ENCODE results near the gene OR52R1.

OR52R1 gene

GRCh38 chr11:4848908-4849532, 44.8 kb upstream of the OR52R1 start, which contains the start of gene OR51S1:
Gene OR51S1 (minus strand): TSS chr11:4849208. CDS start chr11:4849208, 0 bp downstream.
- TF ChIP-seq, protein P1, sequence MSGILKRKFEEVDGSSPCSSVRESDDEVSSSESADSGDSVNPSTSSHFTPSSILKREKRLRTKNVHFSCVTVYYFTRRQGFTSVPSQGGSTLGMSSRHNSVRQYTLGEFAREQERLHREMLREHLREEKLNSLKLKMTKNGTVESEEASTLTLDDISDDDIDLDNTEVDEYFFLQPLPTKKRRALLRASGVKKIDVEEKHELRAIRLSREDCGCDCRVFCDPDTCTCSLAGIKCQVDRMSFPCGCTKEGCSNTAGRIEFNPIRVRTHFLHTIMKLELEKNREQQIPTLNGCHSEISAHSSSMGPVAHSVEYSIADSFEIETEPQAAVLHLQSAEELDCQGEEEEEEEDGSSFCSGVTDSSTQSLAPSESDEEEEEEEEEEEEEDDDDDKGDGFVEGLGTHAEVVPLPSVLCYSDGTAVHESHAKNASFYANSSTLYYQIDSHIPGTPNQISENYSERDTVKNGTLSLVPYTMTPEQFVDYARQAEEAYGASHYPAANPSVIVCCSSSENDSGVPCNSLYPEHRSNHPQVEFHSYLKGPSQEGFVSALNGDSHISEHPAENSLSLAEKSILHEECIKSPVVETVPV (CRISPR knock-in tag; IDR thresholded peaks at IDR 0.05) = no peak
- no peak for TF ChIP-seq PPARA (CRISPR knock-in tag; IDR thresholded peaks at IDR 0.05; ENCODE audit: borderline replicate concordance)
- TF ChIP-seq TCF4 (CRISPR knock-in tag; IDR thresholded peaks at IDR 0.05; ENCODE audit: borderline replicate concordance) = no peak
- TF ChIP-seq TOX (CRISPR knock-in tag; IDR thresholded peaks at IDR 0.05; ENCODE audit: borderline replicate concordance) = no peak
- no peak for TF ChIP-seq RARB (CRISPR knock-in tag; IDR thresholded peaks at IDR 0.05)
- no peak for TF ChIP-seq ARNTL (CRISPR knock-in tag; IDR thresholded peaks at IDR 0.05; ENCODE audit: borderline replicate concordance, low read depth)
- TF ChIP-seq, protein P2, sequence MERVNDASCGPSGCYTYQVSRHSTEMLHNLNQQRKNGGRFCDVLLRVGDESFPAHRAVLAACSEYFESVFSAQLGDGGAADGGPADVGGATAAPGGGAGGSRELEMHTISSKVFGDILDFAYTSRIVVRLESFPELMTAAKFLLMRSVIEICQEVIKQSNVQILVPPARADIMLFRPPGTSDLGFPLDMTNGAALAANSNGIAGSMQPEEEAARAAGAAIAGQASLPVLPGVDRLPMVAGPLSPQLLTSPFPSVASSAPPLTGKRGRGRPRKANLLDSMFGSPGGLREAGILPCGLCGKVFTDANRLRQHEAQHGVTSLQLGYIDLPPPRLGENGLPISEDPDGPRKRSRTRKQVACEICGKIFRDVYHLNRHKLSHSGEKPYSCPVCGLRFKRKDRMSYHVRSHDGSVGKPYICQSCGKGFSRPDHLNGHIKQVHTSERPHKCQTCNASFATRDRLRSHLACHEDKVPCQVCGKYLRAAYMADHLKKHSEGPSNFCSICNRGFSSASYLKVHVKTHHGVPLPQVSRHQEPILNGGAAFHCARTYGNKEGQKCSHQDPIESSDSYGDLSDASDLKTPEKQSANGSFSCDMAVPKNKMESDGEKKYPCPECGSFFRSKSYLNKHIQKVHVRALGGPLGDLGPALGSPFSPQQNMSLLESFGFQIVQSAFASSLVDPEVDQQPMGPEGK (CRISPR knock-in tag; IDR thresholded peaks at IDR 0.05; ENCODE audit: borderline replicate concordance) = no peak
- TF ChIP-seq, protein P3, sequence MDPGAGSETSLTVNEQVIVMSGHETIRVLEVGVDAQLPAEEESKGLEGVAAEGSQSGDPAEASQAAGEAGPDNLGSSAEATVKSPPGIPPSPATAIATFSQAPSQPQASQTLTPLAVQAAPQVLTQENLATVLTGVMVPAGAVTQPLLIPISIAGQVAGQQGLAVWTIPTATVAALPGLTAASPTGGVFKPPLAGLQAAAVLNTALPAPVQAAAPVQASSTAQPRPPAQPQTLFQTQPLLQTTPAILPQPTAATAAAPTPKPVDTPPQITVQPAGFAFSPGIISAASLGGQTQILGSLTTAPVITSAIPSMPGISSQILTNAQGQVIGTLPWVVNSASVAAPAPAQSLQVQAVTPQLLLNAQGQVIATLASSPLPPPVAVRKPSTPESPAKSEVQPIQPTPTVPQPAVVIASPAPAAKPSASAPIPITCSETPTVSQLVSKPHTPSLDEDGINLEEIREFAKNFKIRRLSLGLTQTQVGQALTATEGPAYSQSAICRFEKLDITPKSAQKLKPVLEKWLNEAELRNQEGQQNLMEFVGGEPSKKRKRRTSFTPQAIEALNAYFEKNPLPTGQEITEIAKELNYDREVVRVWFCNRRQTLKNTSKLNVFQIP (CRISPR knock-in tag; IDR thresholded peaks at IDR 0.05; ENCODE audit: borderline replicate concordance, low read depth) = no peak
- TF ChIP-seq ISL1 (CRISPR knock-in tag; IDR thresholded peaks at IDR 0.05) = no peak
- TF ChIP-seq ZNF565 (CRISPR knock-in tag; conservative IDR thresholded peaks at IDR 0.05; ENCODE audit: low read depth) = no peak
- TF ChIP-seq ZC3H10 (CRISPR knock-in tag; IDR thresholded peaks at IDR 0.05) = no peak
- TF ChIP-seq SNAI2 (CRISPR knock-in tag; IDR thresholded peaks at IDR 0.05) = no peak

GRCh38 chr11:4839851-4840549, 35.8 kb upstream of the OR52R1 start:
- TF ChIP-seq ZFP3 (CRISPR knock-in tag; IDR thresholded peaks at IDR 0.05) (no peak), ZNF70 (CRISPR knock-in tag; IDR thresholded peaks at IDR 0.05) (no peak), ZFP30 (CRISPR knock-in tag; IDR thresholded peaks at IDR 0.05) (no peak), PPARA (CRISPR knock-in tag; IDR thresholded peaks at IDR 0.05; ENCODE audit: borderline replicate concordance) (no peak), SNAI2 (CRISPR knock-in tag; IDR thresholded peaks at IDR 0.05) (no peak), CREB5 (CRISPR knock-in tag; IDR thresholded peaks at IDR 0.05; ENCODE audit: low read depth) (no peak), BACH2 (CRISPR knock-in tag; IDR thresholded peaks at IDR 0.05; ENCODE audit: borderline replicate concordance) (no peak), ISL1 (CRISPR knock-in tag; IDR thresholded peaks at IDR 0.05) (no peak), TSHZ2 (CRISPR knock-in tag; IDR thresholded peaks at IDR 0.05) (no peak), ZNF8 (CRISPR knock-in tag; IDR thresholded peaks at IDR 0.05) (no peak), RARB (CRISPR knock-in tag; IDR thresholded peaks at IDR 0.05) (no peak), ARNTL (CRISPR knock-in tag; IDR thresholded peaks at IDR 0.05; ENCODE audit: borderline replicate concordance, low read depth) (no peak), TCF4 (CRISPR knock-in tag; IDR thresholded peaks at IDR 0.05; ENCODE audit: borderline replicate concordance) (no peak), ESRRG (CRISPR knock-in tag; IDR thresholded peaks at IDR 0.05) (no peak), ZNF565 (CRISPR knock-in tag; conservative IDR thresholded peaks at IDR 0.05; ENCODE audit: low read depth) (no peak), CSDC2 (CRISPR knock-in tag; IDR thresholded peaks at IDR 0.05) (no peak)
- TF ChIP-seq, protein P2 (CRISPR knock-in tag; IDR thresholded peaks at IDR 0.05; ENCODE audit: borderline replicate concordance) = no peak
- TF ChIP-seq, protein P3 (CRISPR knock-in tag; IDR thresholded peaks at IDR 0.05; ENCODE audit: borderline replicate concordance, low read depth) = no peak
- TF ChIP-seq, protein P1 (CRISPR knock-in tag; IDR thresholded peaks at IDR 0.05) = no peak

More at GRCh38 chr11:4848908-4849532, 44.8 kb upstream of the OR52R1 start, which contains the start of gene OR51S1:
- ATAC-seq = no peak

More at GRCh38 chr11:4839851-4840549, 35.8 kb upstream of the OR52R1 start:
- no peak for ATAC-seq
